PC-9 (cell line): ENCODE measurements around the gene CMIP.

ENCODE experiments used
- EZH2 ChIP-seq: fragments of 200-600 bp; sonication (generic); IDR thresholded peaks from 2 replicates; pipeline ENCODE4 v1.8.0; 2017; ENCODE audit warnings: antibody characterized with exemption, low read depth
- TF ChIP-seq, protein P1 (sequence below): fragments of 200-600 bp; sonication (generic); conservative IDR thresholded peaks from 2 replicates; pipeline ENCODE4 v1.6.1; 2017; ENCODE audit warnings: mixed run types, antibody characterized with exemption, mild to moderate bottlenecking, moderate library complexity

DNA sequence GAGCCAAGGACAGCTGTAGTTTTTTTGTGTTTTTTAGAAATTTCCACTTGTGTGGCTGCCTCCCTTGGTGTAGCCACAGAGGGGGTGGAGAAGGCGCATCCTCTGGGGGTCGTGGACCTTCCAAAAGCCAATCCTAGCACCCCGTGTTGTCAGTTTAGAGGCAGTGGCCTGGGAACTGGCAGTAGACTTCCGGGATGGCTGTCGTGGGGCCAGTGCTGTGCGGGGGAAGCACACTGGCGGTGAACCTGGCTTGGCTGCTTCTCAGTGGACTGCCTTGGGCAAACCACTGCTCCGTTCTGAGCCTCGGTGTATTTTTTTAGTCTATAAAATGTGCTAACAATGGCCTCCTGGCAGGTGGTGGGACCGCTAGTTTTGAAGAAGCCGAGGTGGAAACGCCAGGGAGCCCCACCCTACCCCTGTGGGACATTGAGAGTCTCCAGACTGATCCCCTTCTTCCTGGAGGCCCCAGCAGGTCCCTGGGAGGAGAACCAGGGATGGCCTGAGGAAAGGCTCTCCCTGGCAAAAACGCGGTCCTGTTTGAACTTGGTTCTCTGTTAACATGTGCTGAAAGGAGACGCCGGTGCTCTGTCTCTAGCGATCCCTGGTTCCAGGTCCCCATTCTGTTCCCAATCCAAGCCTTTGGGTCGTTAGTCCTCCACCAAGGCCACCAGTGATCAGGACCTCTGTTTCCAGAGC is 125.7 kb downstream of the CMIP start:
- TF ChIP-seq, protein P1, sequence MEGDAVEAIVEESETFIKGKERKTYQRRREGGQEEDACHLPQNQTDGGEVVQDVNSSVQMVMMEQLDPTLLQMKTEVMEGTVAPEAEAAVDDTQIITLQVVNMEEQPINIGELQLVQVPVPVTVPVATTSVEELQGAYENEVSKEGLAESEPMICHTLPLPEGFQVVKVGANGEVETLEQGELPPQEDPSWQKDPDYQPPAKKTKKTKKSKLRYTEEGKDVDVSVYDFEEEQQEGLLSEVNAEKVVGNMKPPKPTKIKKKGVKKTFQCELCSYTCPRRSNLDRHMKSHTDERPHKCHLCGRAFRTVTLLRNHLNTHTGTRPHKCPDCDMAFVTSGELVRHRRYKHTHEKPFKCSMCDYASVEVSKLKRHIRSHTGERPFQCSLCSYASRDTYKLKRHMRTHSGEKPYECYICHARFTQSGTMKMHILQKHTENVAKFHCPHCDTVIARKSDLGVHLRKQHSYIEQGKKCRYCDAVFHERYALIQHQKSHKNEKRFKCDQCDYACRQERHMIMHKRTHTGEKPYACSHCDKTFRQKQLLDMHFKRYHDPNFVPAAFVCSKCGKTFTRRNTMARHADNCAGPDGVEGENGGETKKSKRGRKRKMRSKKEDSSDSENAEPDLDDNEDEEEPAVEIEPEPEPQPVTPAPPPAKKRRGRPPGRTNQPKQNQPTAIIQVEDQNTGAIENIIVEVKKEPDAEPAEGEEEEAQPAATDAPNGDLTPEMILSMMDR = no peak
- no peak for TF ChIP-seq EZH2
